Neural cell (in vitro differentiated cells): ENCODE results near the gene WFDC2. TPM values are rescaled to one million over a fixed set of nuclear protein-coding genes. Genes with fewer than 3 reads are reported as not detected.

Experiments used
- H2AFZ ChIP-seq: fragments of 200-600, 300-800 bp; sonication (generic), shearing (Covaris generic); 2 replicates; pipeline ENCODE4 v1.6.0; 2014; ENCODE audit warnings: low read depth, mild to moderate bottlenecking, antibody characterized with exemption, low read length, moderate library complexity
- H3F3A ChIP-seq: fragments of 200-600 bp; shearing (Covaris generic); 2 replicates; pipeline ENCODE4 v1.6.1; 2016; ENCODE audit warnings: mild to moderate bottlenecking, moderate library complexity, mixed read lengths, antibody characterized with exemption, low read length; ENCODE audit not compliant: insufficient read depth, poor library complexity, severe bottlenecking
- H3K27ac ChIP-seq: fragments of 200-600, 300-800 bp; sonication (generic), shearing (Covaris generic); 2 replicates; pipeline ENCODE4 v1.5.1; 2014; ENCODE audit warnings: mild to moderate bottlenecking, low read length, moderate library complexity
- H3K27me3 ChIP-seq: fragments of 300-800, 200-600 bp; sonication (generic), shearing (Covaris generic); 2 replicates; pipeline ENCODE4 v1.6.0; 2014; ENCODE audit warnings: mild to moderate bottlenecking, low read depth, low read length, moderate library complexity; ENCODE audit not compliant: insufficient read depth
- H3K36me3 ChIP-seq: fragments of 300-800, 200-600 bp; sonication (generic), shearing (Covaris generic); 2 replicates; pipeline ENCODE4 v1.5.1; 2014; ENCODE audit warnings: mild to moderate bottlenecking, antibody characterized with exemption, low read length, moderate library complexity; ENCODE audit not compliant: insufficient read depth
- H3K4me2 ChIP-seq: fragments of 300-800, 200-600 bp; sonication (generic), shearing (Covaris generic); 2 replicates; pipeline ENCODE4 v1.6.0; 2014; ENCODE audit warnings: mild to moderate bottlenecking, low read length
- H3K4me3 ChIP-seq: fragments of 300-800, 200-600 bp; sonication (generic), shearing (Covaris generic); 2 replicates; pipeline ENCODE4 v1.5.1; 2014; ENCODE audit warnings: mild to moderate bottlenecking, low read length, moderate library complexity
- H3K79me2 ChIP-seq: fragments of 200-600 bp; shearing (Covaris generic); replicated peaks from 2 replicates; pipeline ENCODE4 v1.6.0; 2014; ENCODE audit warnings: mild to moderate bottlenecking, low read length, moderate library complexity; ENCODE audit not compliant: insufficient read depth
- H3K9ac ChIP-seq: fragments of 300-800, 200-600 bp; sonication (generic), shearing (Covaris generic); 2 replicates; pipeline ENCODE4 v1.6.1; 2016; ENCODE audit warnings: mild to moderate bottlenecking, low read length, mixed read lengths
- H3K9me2 ChIP-seq: fragments of 200-600 bp; shearing (Covaris generic); 2 replicates; pipeline ENCODE4 v1.6.1; 2016; ENCODE audit warnings: mild to moderate bottlenecking, low read length, mixed read lengths; ENCODE audit not compliant: insufficient read depth
- H3K9me3 ChIP-seq: fragments of 200-600, 300-800 bp; sonication (generic), shearing (Covaris generic); 2 replicates; pipeline ENCODE4 v1.6.1; 2016; ENCODE audit warnings: mild to moderate bottlenecking, mixed run types, low read length, moderate library complexity, mixed read lengths
- H4K20me1 ChIP-seq: fragments of 200-600 bp; shearing (Covaris generic); 2 replicates; pipeline ENCODE4 v1.6.1; 2016; ENCODE audit warnings: mild to moderate bottlenecking, mixed run types; ENCODE audit not compliant: insufficient read depth
- CTCF ChIP-seq: fragments of 450-650 bp; IDR thresholded peaks from 2 replicates; pipeline ENCODE4 v1.5.1; 2014; ENCODE audit warnings: antibody characterized with exemption, mild to moderate bottlenecking, moderate library complexity; ENCODE audit not compliant: poor library complexity, severe bottlenecking
- EP300 ChIP-seq: fragments of 450-650 bp; conservative IDR thresholded peaks from 2 replicates; pipeline ENCODE4 v1.6.1; 2014; ENCODE audit warnings: antibody characterized with exemption, mild to moderate bottlenecking, moderate library complexity; ENCODE audit not compliant: poor library complexity, severe bottlenecking
- EZH2 ChIP-seq: fragments of 200-600, 300-800 bp; shearing (Covaris generic), sonication (generic); IDR thresholded peaks from 2 replicates; pipeline ENCODE4 v1.6.1; 2014; ENCODE audit warnings: antibody characterized with exemption, low read length, borderline replicate concordance, mild to moderate bottlenecking; ENCODE audit not compliant: insufficient read depth, poor library complexity, severe bottlenecking
- MXI1 ChIP-seq: fragments of 450-650 bp; conservative IDR thresholded peaks from 2 replicates; pipeline ENCODE4 v1.6.1; 2014; ENCODE audit warnings: antibody characterized with exemption, mild to moderate bottlenecking; ENCODE audit not compliant: poor library complexity, severe bottlenecking
- POLR2AphosphoS5 ChIP-seq: IDR thresholded peaks from 2 replicates; pipeline ENCODE4 v1.6.1; 2012
- RAD21 ChIP-seq: fragments of 450-650 bp; conservative IDR thresholded peaks from 2 replicates; pipeline ENCODE4 v1.6.1; 2014; ENCODE audit warnings: antibody characterized with exemption, mild to moderate bottlenecking, moderate library complexity
- REST ChIP-seq: IDR thresholded peaks from 2 replicates; pipeline ENCODE4 v1.6.1; 2012; ENCODE audit warnings: borderline replicate concordance
- SMC3 ChIP-seq: fragments of 450-650 bp; conservative IDR thresholded peaks from 2 replicates; pipeline ENCODE4 v1.6.1; 2014; ENCODE audit warnings: antibody characterized with exemption, mild to moderate bottlenecking, moderate library complexity; ENCODE audit not compliant: poor library complexity
- TAF1 ChIP-seq: IDR thresholded peaks from 2 replicates; pipeline ENCODE4 v1.6.1; 2012; ENCODE audit warnings: low read depth
- polyA minus RNA-seq: library from RNA; depleted of rRNA, polyadenylated mRNA; stranded (reverse); fragments of >200 nt; gene quantifications from 2 replicates; pipeline ENCODE4 v1.2.3, GENCODE V29; 2014
- polyA plus RNA-seq: library from polyadenylated mRNA; depleted of rRNA; stranded (reverse); fragments of >200 nt; gene quantifications from 2 replicates; pipeline ENCODE4 v1.2.3, GENCODE V29; 2014

The WFDC2 gene
- polyA plus RNA-seq (not detected in 2 replicates), polyA minus RNA-seq (not detected in 2 replicates)

- Histone ChIP-seq H3F3A (no peaks in the 10 kb centered on the region), H2AFZ (no peak within 1 kb of the TSS), H3K9ac (peak within 1 kb of the TSS; percentile 29), H3K27ac (no peak within 1 kb of the TSS), H3K79me2 (no peaks in the 10 kb centered on the region), H3K4me2 (no peak within 1 kb of the TSS), H3K9me2 (no peaks in the 10 kb centered on the region), H3K27me3 (peaks cover 30% of the 10 kb centered on the region), H4K20me1 (no peaks in the 10 kb centered on the region), H3K9me3 (no peaks in the 10 kb centered on the region), H3K4me3 (peak within 1 kb of the TSS; percentile 56), H3K36me3 (no peaks in the 10 kb centered on the region)
- TF ChIP-seq MXI1 (no peak), EP300 (no peak), EZH2 (no peak), REST (no peak), RAD21 (no peak), SMC3 (no peak), CTCF (no peak), POLR2AphosphoS5 (no peak), TAF1 (no peak)
Measured at GRCh38 chr20:45469336-45470261, at the start of gene WFDC2. TSS of gene WFDC2 (plus strand) at chr20:45469753. CDS start at chr20:45469782, 29 bp downstream.

GRCh38 chr20:45420125-45420524 is 49.4 kb upstream of the WFDC2 start:
- Histone ChIP-seq H3K4me2 (no peak overlapping the region), H3K36me3 (no peaks in the 10 kb centered on the region), H3K9me2 (no peaks in the 10 kb centered on the region), H3F3A (no peaks in the 10 kb centered on the region), H3K27ac (no peak overlapping the region), H3K9ac (no peak overlapping the region), H3K4me3 (no peak overlapping the region), H2AFZ (no peak overlapping the region), H3K79me2 (peaks cover 9% of the 10 kb centered on the region), H3K9me3 (no peaks in the 10 kb centered on the region), H4K20me1 (no peaks in the 10 kb centered on the region), H3K27me3 (no peaks in the 10 kb centered on the region)
- TF ChIP-seq EZH2 (no peak), MXI1 (no peak), SMC3 (no peak), RAD21 (no peak), EP300 (no peak), REST (no peak), TAF1 (no peak), CTCF (no peak), POLR2AphosphoS5 (no peak)
